ENCODE results near the gene ZBTB37.

GRCh38 chr1:173884701-173885100 lies 16.5 kb downstream of the ZBTB37 start:
- TF ChIP-seq CTCF (IDR thresholded peaks at IDR 0.05; ENCODE audit: low read depth, low read length, poor library complexity, severe bottlenecking) (no peak), EZH2phosphoT487 (IDR thresholded peaks at IDR 0.05; ENCODE audit: borderline replicate concordance, low read length) (no peak)
